Glutamatergic neuron (in vitro differentiated cells): Measurements from ENCODE around the gene FOXO1. TPM values are rescaled to one million over a fixed set of nuclear protein-coding genes. Genes with fewer than 3 reads are reported as not detected.

Experiments used
- DNase-seq: peaks from one replicate; pipeline ENCODE4 v3.0.0; 2022
- H3K27ac Mint-ChIP-seq: one replicate; pipeline ENCODE4 v1.8.0; 2020; ENCODE audit warnings: mild to moderate bottlenecking, mixed read lengths, inconsistent platforms; ENCODE audit not compliant: unreplicated experiment
- H3K27me3 Mint-ChIP-seq: one replicate; pipeline ENCODE4 v1.8.0; 2020; ENCODE audit warnings: mild to moderate bottlenecking, moderate library complexity, mixed read lengths, inconsistent platforms; ENCODE audit not compliant: unreplicated experiment
- H3K36me3 Mint-ChIP-seq: one replicate; pipeline ENCODE4 v1.8.0; 2020; ENCODE audit warnings: mild to moderate bottlenecking, mixed read lengths, inconsistent platforms; ENCODE audit not compliant: unreplicated experiment
- H3K4me1 Mint-ChIP-seq: one replicate; pipeline ENCODE4 v1.8.0; 2020; ENCODE audit warnings: mild to moderate bottlenecking, low read depth, mixed read lengths, inconsistent platforms; ENCODE audit not compliant: unreplicated experiment
- H3K4me3 Mint-ChIP-seq: one replicate; pipeline ENCODE4 v1.8.0; 2020; ENCODE audit warnings: mild to moderate bottlenecking, mixed read lengths, inconsistent platforms; ENCODE audit not compliant: unreplicated experiment
- H3K9me3 Mint-ChIP-seq: one replicate; pipeline ENCODE4 v1.8.0; 2020; ENCODE audit warnings: mild to moderate bottlenecking, moderate library complexity, mixed read lengths, inconsistent platforms; ENCODE audit not compliant: unreplicated experiment
- CTCF ChIP-seq: fragments of 200-600 bp; sonication (generic); IDR thresholded peaks from one replicate; pipeline ENCODE4 v1.5.0; 2021; ENCODE audit not compliant: partially characterized antibody, unreplicated experiment
- total RNA-seq: library from RNA; stranded (reverse); fragmentation: NEBNext Ultra II Directional; extraction: Animal tissue kit (Norgen Biotek cat#: 25700); gene quantifications from one replicate; pipeline ENCODE4 v1.2.1, GENCODE V29; 2021; ENCODE audit not compliant: unreplicated experiment

Gene FOXO1
- total RNA-seq, 1 donor from 2014 or later: 1.4 TPM

GRCh38 chr13:40535345-40535836 lies 131.1 kb downstream of the FOXO1 start:
- H3K27me3 Mint-ChIP-seq: no peaks in the 10 kb centered on the region
- DNase-seq: no peak
- H3K4me3 Mint-ChIP-seq: no peak overlapping the region
- no peaks in the 10 kb centered on the region for H3K36me3 Mint-ChIP-seq
- H3K4me1 Mint-ChIP-seq: no peaks in the 10 kb centered on the region
- no peak overlapping the region for H3K27ac Mint-ChIP-seq
- no peak for TF ChIP-seq CTCF
- peaks cover 2% of the 10 kb centered on the region for H3K9me3 Mint-ChIP-seq

GRCh38 chr13:40534456-40534855 lies 132.0 kb downstream of the FOXO1 start:
- peaks cover 2% of the 10 kb centered on the region for H3K9me3 Mint-ChIP-seq
- no peak for DNase-seq
- no peaks in the 10 kb centered on the region for H3K27me3 Mint-ChIP-seq
- TF ChIP-seq CTCF: no peak
- no peaks in the 10 kb centered on the region for H3K36me3 Mint-ChIP-seq
- no peak overlapping the region for H3K4me3 Mint-ChIP-seq
- no peak overlapping the region for H3K27ac Mint-ChIP-seq
- no peaks in the 10 kb centered on the region for H3K4me1 Mint-ChIP-seq

GRCh38 chr13:40533072-40533471 lies 133.4 kb downstream of the FOXO1 start:
- H3K4me1 Mint-ChIP-seq: no peaks in the 10 kb centered on the region
- H3K36me3 Mint-ChIP-seq: no peaks in the 10 kb centered on the region

GRCh38 chr13:40530961-40531360 lies 135.5 kb downstream of the FOXO1 start:
- no peaks in the 10 kb centered on the region for H3K4me1 Mint-ChIP-seq
- H3K36me3 Mint-ChIP-seq: peaks cover 5% of the 10 kb centered on the region
- no peak for DNase-seq
- H3K27ac Mint-ChIP-seq: no peak overlapping the region
- H3K4me3 Mint-ChIP-seq: no peak overlapping the region
- no peak for TF ChIP-seq CTCF
- H3K9me3 Mint-ChIP-seq: peaks cover 2% of the 10 kb centered on the region
- H3K27me3 Mint-ChIP-seq: peaks cover 2% of the 10 kb centered on the region

More at GRCh38 chr13:40533072-40533471, 133.4 kb downstream of the FOXO1 start:
- peaks cover 2% of the 10 kb centered on the region for H3K9me3 Mint-ChIP-seq
- no peak overlapping the region for H3K4me3 Mint-ChIP-seq
- no peak for TF ChIP-seq CTCF
- no peak for DNase-seq
- no peak overlapping the region for H3K27ac Mint-ChIP-seq
- H3K27me3 Mint-ChIP-seq: peaks cover 2% of the 10 kb centered on the region

GRCh38 chr13:40528881-40529280 lies 137.6 kb downstream of the FOXO1 start:
- peaks cover 2% of the 10 kb centered on the region for H3K9me3 Mint-ChIP-seq
- H3K27ac Mint-ChIP-seq: no peak overlapping the region
- no peak for DNase-seq
- no peaks in the 10 kb centered on the region for H3K4me1 Mint-ChIP-seq
- H3K36me3 Mint-ChIP-seq: peaks cover 5% of the 10 kb centered on the region
- TF ChIP-seq CTCF: no peak
- no peak overlapping the region for H3K4me3 Mint-ChIP-seq
- peaks cover 2% of the 10 kb centered on the region for H3K27me3 Mint-ChIP-seq
